ENCODE measurements around the gene GGTA1.
"Not testable (repeated sequence)": the region's sequence is repeated elsewhere in the genome, so short reads cannot be mapped to it uniquely, and the experiment has no call there.

Gene GGTA1

GRCh38 chr9:121499427-121500164 lies at the start of gene GGTA1:
Gene GGTA1 (minus strand): TSS chr9:121499844. CDS start chr9:121467922, 31,922 bp downstream.
- peak; percentile 51 for DNase-seq

GRCh38 chr9:121548666-121549065 lies 49.0 kb upstream of the GGTA1 start:
- DNase-seq: no peak

DNA sequence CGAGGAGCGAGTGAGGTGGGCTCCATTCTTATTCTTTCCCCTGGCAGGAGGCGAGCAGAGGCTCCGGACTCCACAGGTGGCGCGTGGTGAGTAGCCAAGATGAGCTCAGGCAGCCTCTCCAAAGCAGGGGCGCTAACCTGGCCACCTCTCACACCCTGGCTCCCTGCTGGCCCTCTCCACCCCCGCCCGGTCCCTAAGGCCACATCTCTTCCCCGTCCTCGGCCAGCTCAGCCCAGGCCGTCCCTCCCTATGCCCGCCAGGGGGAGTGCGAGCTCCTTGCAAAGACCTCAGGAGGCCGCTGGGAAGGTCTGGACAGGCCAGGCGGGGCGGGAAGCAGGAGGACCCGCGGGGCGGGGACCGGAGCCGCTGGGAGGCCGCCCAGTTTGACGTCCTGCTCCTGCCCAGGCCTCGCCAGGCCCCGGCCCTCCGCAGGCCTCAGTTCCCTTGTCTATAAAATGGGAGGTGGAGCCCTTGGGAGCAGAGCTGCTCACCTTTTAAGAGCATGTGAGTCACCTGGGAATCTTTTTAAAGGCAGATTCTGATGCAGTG lies 46.3 kb upstream of the GGTA1 start:
- peak; percentile 92 for DNase-seq

DNA sequence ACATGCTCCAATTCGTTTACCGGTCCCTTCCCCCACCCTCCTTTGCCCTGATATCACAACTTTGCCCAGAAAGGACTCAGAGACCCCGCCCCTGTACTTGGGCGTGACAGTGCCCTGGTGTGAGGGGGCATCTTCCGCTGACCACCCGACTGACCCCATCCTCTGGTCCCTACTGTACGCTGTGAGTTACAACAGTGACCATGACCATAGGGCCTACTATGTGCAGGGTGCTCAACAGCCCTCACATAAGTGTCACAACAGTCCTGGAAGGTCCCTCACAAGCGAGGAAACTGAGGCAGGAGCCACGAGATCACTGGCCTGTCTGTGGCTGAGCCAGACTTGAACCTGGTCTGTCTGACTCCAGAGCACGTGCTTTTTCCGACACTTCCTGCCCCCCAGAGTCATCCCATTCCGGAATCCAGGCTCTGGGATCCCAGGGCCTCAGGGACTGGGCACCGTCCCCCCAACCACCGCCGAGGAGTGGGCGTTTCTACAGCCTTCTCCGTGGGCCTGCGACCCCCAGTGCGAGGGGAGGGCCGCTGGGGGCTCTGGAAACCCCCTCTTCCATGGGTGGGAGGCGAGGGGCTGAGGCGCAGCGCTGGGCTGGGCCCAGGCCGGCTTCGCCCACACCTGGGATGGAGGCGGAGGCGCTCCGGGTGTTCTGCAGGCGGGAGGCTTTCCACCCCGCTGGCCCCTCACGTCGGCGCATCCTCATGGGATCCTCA lies 45.7 kb upstream of the GGTA1 start:
- no peak for DNase-seq

- DNase-seq: no peak
Measured at GRCh38 chr9:121542025-121542424, 42.4 kb upstream of the GGTA1 start.

- DNase-seq: no peak
Measured at GRCh38 chr9:121541256-121541655, 41.6 kb upstream of the GGTA1 start.

DNA sequence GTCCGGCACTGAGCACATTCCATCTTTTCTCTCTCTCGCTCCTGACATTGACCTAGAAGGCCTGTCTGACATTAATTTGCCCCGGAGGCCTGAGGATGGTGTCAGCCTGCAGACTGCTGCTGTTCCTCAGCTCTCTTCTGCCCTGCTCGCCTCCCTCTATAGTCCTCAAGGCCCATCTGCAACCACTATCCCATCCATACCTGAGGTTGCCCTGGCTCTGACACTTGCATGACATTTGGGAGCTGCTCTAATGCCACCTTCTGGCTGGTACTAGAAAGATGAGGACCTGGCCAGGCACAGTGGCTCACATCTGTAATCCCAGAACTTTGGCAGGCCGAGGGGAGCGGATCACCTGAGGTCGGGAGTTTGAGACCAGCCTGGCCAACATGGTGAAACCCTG lies 38.6 kb upstream of the GGTA1 start:
- DNase-seq: no peak

DNA sequence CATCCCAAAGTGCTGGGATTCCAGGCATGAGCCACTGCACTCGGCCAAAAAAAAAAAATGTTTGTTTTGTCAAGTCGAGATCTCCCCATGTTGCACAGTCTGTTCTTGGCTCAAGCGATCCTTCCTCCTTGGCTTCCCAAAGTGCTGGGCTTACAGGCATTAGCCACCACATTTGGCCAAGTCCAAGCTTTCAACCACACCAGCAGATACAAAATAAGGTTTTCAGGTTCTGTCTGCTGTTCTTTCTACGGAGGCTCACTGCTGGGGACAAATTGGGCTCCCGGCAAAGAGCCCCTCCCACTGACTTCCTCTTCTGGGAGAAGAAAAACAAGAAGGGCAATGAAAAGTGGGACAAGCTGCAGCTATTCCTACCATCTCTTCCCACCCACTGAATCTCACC lies 37.6 kb upstream of the GGTA1 start:
- DNase-seq: no peak

GRCh38 chr9:121532881-121533280 lies 33.2 kb upstream of the GGTA1 start:
- no peak for DNase-seq

- DNase-seq: peak; percentile 4
Measured at GRCh38 chr9:121529237-121529987, 29.8 kb upstream of the GGTA1 start.

- DNase-seq: no peak
Measured at GRCh38 chr9:121528642-121529041, 29.0 kb upstream of the GGTA1 start.

DNA sequence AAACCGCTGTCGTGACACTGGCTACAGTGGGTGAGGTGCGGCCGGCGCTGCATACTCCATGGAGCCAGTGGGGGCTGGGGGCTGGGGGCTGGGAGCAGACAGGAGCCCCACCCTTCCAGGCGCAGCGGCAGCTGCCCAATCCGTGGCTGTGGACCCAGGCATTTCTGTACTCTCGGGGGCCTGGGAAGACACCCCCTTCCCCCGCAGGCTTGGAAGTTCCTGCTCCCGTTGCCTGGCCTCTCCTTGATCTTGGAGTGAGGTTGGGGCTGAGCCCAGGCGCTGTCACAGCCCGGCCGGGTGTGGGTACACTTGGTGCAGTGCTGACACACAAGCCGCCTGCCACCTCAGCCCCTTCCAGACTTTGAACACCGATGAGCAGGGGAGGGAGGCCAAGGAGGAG lies 27.7 kb upstream of the GGTA1 start:
- no peak for DNase-seq

GRCh38 chr9:121519688-121520087 lies 20.0 kb upstream of the GGTA1 start:
- DNase-seq: not testable (repeated sequence)

- DNase-seq: no peak
Measured at GRCh38 chr9:121518634-121519033, 19.0 kb upstream of the GGTA1 start.

DNA sequence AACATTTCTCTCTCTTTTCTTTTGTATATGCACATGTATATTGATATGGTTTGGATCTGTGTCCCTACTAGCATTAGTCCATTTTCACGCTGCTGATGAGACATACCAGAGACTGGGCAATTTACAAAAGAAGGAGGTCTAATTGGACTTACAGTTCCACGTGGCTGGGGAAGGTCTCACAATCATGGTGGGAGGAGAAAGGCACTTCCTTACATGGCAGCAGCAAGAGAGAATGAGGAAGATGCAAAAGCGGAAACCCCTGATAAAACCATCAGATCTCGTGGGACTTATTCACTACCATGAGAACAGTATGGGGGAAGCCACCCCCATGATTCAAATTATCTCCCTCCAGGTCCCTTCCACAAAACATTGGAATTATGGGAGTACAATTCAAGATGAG lies 13.5 kb upstream of the GGTA1 start:
- DNase-seq: not testable (repeated sequence)

- no peak for DNase-seq
Measured at GRCh38 chr9:121510766-121511550, 11.3 kb upstream of the GGTA1 start.

GRCh38 chr9:121509180-121509579 lies 9.5 kb upstream of the GGTA1 start:
- no peak for DNase-seq

DNA sequence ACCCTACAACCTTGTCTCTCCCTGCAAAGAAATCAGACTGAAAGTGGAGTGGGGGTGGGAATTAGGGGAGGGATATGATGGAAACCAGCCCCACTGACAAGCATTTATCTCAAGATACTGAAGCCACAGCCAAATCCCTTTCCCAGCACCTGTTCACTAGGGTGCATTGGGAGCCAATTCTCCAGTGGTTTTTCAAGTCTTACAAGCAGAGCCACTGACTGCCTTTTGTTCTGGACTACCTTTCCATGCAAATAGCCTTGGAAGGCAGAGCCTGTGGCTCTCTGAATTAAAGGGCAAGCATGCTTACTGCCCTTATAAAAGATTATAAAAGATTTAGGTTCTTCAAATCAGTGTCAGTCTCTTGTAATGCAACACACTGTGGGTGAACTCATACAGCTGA lies 8.8 kb upstream of the GGTA1 start:
- DNase-seq: no peak

- DNase-seq: no peak
Measured at GRCh38 chr9:121505903-121506735, 6.5 kb upstream of the GGTA1 start.

- no peak for DNase-seq
Measured at GRCh38 chr9:121503444-121503843, 3.8 kb upstream of the GGTA1 start.

- no peak for DNase-seq
Measured at GRCh38 chr9:121500165-121500478, 478 bp upstream of the GGTA1 start.

GRCh38 chr9:121499177-121499426 lies 542 bp downstream of the GGTA1 start:
- DNase-seq: no peak

Measured in NCI-H1105 (cell line).